AG09309 (cell line): Measurements from ENCODE around the gene THAP7.
A peak's percentile ranks its signal among the peaks of the same experiment; 100 is the strongest.

Source experiments
- DNase-seq: peaks from one replicate; pipeline ENCODE4 v3.0.0-alpha.2; 2010; ENCODE audit warnings: low read depth
- H3K4me3 ChIP-seq: 2 replicates; pipeline ENCODE4 v1.5.1; 2011; ENCODE audit warnings: mild to moderate bottlenecking, low read depth, low read length, moderate library complexity; ENCODE audit not compliant: control insufficient read depth
- CTCF ChIP-seq: IDR thresholded peaks from 2 replicates; pipeline ENCODE4 v1.5.1; 2011; ENCODE audit warnings: mild to moderate bottlenecking, low read depth, low read length, inconsistent platforms; ENCODE audit not compliant: insufficient read depth, control insufficient read depth; ENCODE audit errors: missing control alignments

THAP7 gene

GRCh38 chr22:20957683-20958431 lies 44.1 kb downstream of the THAP7 start:
- DNase-seq, result no peak
- peak overlapping the region; percentile 63 for H3K4me3 ChIP-seq
- no peak for TF ChIP-seq CTCF

- no peak for DNase-seq
- TF ChIP-seq CTCF, result no peak
- peak overlapping the region; percentile 63 for H3K4me3 ChIP-seq
These were observed 44.7 kb downstream of the THAP7 start for GRCh38 chr22:20957102-20957682.

- peak overlapping the region; percentile 63 for H3K4me3 ChIP-seq
- TF ChIP-seq CTCF, result no peak
- DNase-seq, result no peak
These were observed 45.4 kb downstream of the THAP7 start for GRCh38 chr22:20956258-20957101.

GRCh38 chr22:20955548-20955947 lies 46.4 kb downstream of the THAP7 start:
- H3K4me3 ChIP-seq, result no peak overlapping the region
- no peak for DNase-seq
- no peak for TF ChIP-seq CTCF

- no peak overlapping the region for H3K4me3 ChIP-seq
- DNase-seq, result peak; percentile 34
- no peak for TF ChIP-seq CTCF
These were observed 48.0 kb downstream of the THAP7 start for GRCh38 chr22:20953668-20954500.

- no peak overlapping the region for H3K4me3 ChIP-seq
- TF ChIP-seq CTCF, result no peak
- DNase-seq, result no peak
These were observed 48.6 kb downstream of the THAP7 start for GRCh38 chr22:20953342-20953608.
